Upper lobe of right lung (tissue), 1 donor: ENCODE data around the gene ARHGAP40. TPM values are rescaled to one million over a fixed set of nuclear protein-coding genes. Genes with fewer than 3 reads are reported as not detected.

Experiments
- ATAC-seq: fragments of 200-7000 bp; cut with Tn5 transposase; one replicate; pipeline ENCODE4 v1.9.1; 2020; ENCODE audit warnings: mild to moderate bottlenecking, moderate library complexity
- DNase-seq: peaks from one replicate; pipeline ENCODE4 v3.0.0-alpha.2; 2020
- H3K27ac ChIP-seq: fragments of 200-600 bp; one replicate; pipeline ENCODE4 v1.8.0; 2022
- H3K27me3 ChIP-seq: fragments of 200-600 bp; one replicate; pipeline ENCODE4 v1.8.0; 2022; ENCODE audit warnings: mild to moderate bottlenecking
- H3K36me3 ChIP-seq: fragments of 200-600 bp; one replicate; pipeline ENCODE4 v1.8.0; 2022
- H3K4me1 ChIP-seq: fragments of 200-600 bp; one replicate; pipeline ENCODE4 v1.8.0; 2022
- H3K4me3 ChIP-seq: fragments of 200-600 bp; one replicate; pipeline ENCODE4 v1.8.0; 2022; ENCODE audit warnings: mild to moderate bottlenecking
- H3K9me3 ChIP-seq: fragments of 200-600 bp; one replicate; pipeline ENCODE4 v1.8.0; 2022
- intact Hi-C: fragments of 100-400 bp; cut with DNase I; formaldehyde crosslinking; loops from one replicate; pipeline ENCODE4 v1.11.0; 2022
- total RNA-seq: library from RNA; stranded (reverse); fragmentation: NEBNext Ultra II Directional; extraction: Animal tissue kit (Norgen Biotek cat#: 25700); gene quantifications from one replicate; pipeline ENCODE4 v1.2.1, GENCODE V29; 2021
- TF ChIP-seq, protein P1 (sequence below): fragments of 200-600 bp; IDR thresholded peaks from one replicate; pipeline ENCODE4 v1.8.0; 2022; ENCODE audit warnings: antibody characterized with exemption
- donor health status: DM: no; HTN: yes; CAD: no; lungs with severe emphysema.

Gene ARHGAP40
- total RNA-seq, 1 donor from 2014 or later: 0.72 TPM

DNA sequence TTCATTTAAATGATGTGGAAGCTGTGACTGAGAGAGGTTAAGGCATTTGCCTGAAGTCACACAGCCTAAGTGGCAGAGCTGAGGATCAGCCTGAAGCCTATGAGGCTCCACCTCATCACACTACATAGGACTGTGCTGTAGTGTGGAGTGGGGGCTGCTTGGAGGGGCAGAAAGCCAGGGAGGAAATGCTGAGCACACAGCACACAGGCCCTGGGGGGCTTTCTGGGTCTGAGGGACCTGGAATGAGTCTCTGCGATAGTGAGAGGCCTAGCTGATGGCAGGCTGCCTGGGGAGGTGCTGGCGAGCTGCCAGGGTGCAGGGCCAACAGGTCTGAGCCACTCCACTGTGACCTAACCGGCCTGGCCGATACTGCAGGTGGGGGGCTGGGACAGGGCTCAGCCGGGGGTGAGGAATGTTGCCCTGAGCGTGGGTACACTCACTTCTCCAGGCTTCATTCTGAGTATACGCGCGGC is 2.2 kb upstream of the ARHGAP40 start:
- H3K27me3 ChIP-seq: peaks cover 42% of the 10 kb centered on the region
- no peak overlapping the region for H3K4me3 ChIP-seq
- ATAC-seq (peak; percentile 97), DNase-seq (peak; percentile 92)
- no peaks in the 10 kb centered on the region for H3K36me3 ChIP-seq
- H3K9me3 ChIP-seq: no peaks in the 10 kb centered on the region
- intact Hi-C loops: no loop called here
- no peaks in the 10 kb centered on the region for H3K4me1 ChIP-seq
- TF ChIP-seq, protein P1, sequence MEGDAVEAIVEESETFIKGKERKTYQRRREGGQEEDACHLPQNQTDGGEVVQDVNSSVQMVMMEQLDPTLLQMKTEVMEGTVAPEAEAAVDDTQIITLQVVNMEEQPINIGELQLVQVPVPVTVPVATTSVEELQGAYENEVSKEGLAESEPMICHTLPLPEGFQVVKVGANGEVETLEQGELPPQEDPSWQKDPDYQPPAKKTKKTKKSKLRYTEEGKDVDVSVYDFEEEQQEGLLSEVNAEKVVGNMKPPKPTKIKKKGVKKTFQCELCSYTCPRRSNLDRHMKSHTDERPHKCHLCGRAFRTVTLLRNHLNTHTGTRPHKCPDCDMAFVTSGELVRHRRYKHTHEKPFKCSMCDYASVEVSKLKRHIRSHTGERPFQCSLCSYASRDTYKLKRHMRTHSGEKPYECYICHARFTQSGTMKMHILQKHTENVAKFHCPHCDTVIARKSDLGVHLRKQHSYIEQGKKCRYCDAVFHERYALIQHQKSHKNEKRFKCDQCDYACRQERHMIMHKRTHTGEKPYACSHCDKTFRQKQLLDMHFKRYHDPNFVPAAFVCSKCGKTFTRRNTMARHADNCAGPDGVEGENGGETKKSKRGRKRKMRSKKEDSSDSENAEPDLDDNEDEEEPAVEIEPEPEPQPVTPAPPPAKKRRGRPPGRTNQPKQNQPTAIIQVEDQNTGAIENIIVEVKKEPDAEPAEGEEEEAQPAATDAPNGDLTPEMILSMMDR: no peak
- H3K27ac ChIP-seq: no peak overlapping the region

- intact Hi-C loops: no loop called here
- no peaks in the 10 kb centered on the region for H3K9me3 ChIP-seq
- H3K36me3 ChIP-seq: no peaks in the 10 kb centered on the region
- no peak overlapping the region for H3K27ac ChIP-seq
- no peak overlapping the region for H3K4me3 ChIP-seq
- H3K27me3 ChIP-seq: peaks cover 42% of the 10 kb centered on the region
- TF ChIP-seq, protein P1: no peak
- no peaks in the 10 kb centered on the region for H3K4me1 ChIP-seq
- ATAC-seq: no peak
- no peak for DNase-seq
Observed at GRCh38 chr20:38600057-38600456, 1.6 kb upstream of the ARHGAP40 start.

DNA sequence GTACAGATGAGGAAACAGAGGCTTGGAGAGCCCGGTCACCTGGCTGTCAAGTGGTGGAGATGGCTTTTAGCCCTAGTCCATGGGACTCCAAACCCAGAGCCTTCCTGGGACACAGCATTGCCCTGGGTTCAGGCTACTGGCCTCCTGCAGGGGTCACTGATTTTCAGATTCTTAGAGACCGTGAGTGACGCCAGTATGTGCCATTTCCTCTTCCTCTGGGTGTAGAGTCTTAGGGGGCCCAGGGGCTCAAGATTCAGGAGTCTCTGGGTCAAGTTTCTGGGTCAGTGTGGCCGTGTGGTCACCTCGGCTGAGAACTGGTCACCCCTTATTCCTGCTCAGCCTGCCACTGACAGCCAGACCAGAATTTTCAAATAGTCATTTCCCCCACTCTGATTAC is 574 bp downstream of the ARHGAP40 start:
- H3K9me3 ChIP-seq: no peaks in the 10 kb centered on the region
- no peaks in the 10 kb centered on the region for H3K4me1 ChIP-seq
- ATAC-seq (no peak), DNase-seq (no peak)
- no peak overlapping the region for H3K4me3 ChIP-seq
- intact Hi-C loops: no loop called here
- H3K27ac ChIP-seq: no peak overlapping the region
- TF ChIP-seq, protein P1: no peak
- no peaks in the 10 kb centered on the region for H3K36me3 ChIP-seq
- peaks cover 42% of the 10 kb centered on the region for H3K27me3 ChIP-seq

- DNase-seq (no peak), ATAC-seq (no peak)
- no peaks in the 10 kb centered on the region for H3K4me1 ChIP-seq
- peaks cover 42% of the 10 kb centered on the region for H3K27me3 ChIP-seq
- no peak overlapping the region for H3K4me3 ChIP-seq
- no peaks in the 10 kb centered on the region for H3K36me3 ChIP-seq
- H3K9me3 ChIP-seq: no peaks in the 10 kb centered on the region
- intact Hi-C loops: no loop called here
- TF ChIP-seq, protein P1: no peak
- H3K27ac ChIP-seq: no peak overlapping the region
Observed at GRCh38 chr20:38603286-38603685, 1.7 kb downstream of the ARHGAP40 start.

GRCh38 chr20:38604873-38605303 is 3.3 kb downstream of the ARHGAP40 start:
- TF ChIP-seq, protein P1: no peak
- intact Hi-C loops: no loop called here
- no peak overlapping the region for H3K4me3 ChIP-seq
- peak; percentile 57 for ATAC-seq
- no peak for DNase-seq
- no peaks in the 10 kb centered on the region for H3K9me3 ChIP-seq
- H3K27me3 ChIP-seq: peaks cover 35% of the 10 kb centered on the region
- H3K27ac ChIP-seq: no peak overlapping the region
- no peaks in the 10 kb centered on the region for H3K36me3 ChIP-seq
- H3K4me1 ChIP-seq: no peaks in the 10 kb centered on the region

DNA sequence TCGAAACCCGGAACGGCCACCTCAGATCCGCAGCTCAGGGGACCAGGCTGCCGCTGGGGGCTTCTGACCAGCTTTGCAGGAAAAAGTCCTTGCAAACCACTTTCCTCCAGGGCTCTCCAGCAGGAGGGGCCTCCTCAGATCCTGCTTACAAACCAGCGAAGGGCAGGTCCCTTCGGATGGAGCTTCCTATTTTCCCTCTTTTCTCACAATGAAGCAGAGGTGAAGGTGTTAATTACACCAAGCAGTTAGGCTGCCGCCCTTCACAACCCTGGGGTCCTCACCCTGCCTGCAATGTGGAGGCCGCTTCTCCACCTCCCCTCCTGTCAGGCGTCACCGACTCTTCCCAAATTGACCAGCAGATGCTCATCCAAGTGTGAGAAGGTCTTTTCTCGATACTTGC is 5.7 kb downstream of the ARHGAP40 start:
- intact Hi-C loops: no loop called here
- H3K4me3 ChIP-seq: no peak overlapping the region
- H3K27me3 ChIP-seq: peaks cover 17% of the 10 kb centered on the region
- H3K4me1 ChIP-seq: no peaks in the 10 kb centered on the region
- TF ChIP-seq, protein P1: no peak
- ATAC-seq (no peak), DNase-seq (no peak)
- no peaks in the 10 kb centered on the region for H3K9me3 ChIP-seq
- H3K36me3 ChIP-seq: no peaks in the 10 kb centered on the region
- H3K27ac ChIP-seq: no peak overlapping the region
